Activated gamma-delta T cell treated with Interleukin-2 at 50 U/mL for 16 hours (primary cell): ENCODE measurements around the gene DBNDD2.

Experiments
- DNase-seq: peaks from one replicate; pipeline ENCODE4 v3.0.0-alpha.2; 2020

Gene DBNDD2

GRCh38 chr20:45387274-45387673 lies 20.8 kb upstream of the DBNDD2 start:
- DNase-seq, result no peak

GRCh38 chr20:45390931-45391330 lies 17.2 kb upstream of the DBNDD2 start:
- DNase-seq, result no peak

DNA sequence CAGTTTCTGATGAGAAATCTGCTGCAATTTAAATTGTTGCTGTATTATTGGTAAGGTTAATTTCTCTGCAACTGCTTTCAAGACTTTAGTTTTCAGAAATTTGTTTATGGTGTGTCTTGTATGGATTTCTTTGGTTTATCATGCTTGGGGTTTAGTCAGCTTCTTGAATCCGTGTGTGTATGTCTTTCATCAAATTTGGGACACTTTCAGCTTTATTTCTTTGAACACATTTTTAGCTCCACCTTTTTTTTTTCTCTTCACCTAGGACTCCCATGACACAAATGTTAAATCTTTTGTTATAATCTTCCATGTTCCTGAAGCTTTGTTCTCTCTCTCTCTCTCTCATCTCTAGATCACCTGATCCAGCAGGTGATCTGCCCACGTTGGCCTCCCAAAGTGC lies 16.5 kb upstream of the DBNDD2 start:
- no peak for DNase-seq

DNA sequence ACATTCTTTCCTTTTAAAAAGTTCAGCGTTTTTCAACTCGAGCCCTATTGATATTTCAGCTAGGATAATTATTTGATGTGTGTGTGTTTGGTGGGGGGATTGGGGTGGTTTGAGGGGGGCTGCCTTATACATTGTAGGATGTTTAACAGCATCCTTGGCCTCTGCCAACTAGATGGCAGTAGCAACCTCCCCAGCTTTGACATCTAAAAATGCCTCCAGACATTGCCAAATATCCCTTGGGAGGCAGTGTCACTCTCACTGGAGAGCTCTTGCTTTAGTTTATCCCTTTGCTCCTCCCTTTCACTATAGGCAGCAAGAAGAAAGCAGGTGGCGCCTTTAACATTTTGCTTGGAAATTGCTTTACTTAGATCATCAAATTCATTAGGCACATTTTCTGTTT lies 15.4 kb upstream of the DBNDD2 start:
- no peak for DNase-seq

- no peak for DNase-seq
Observed at GRCh38 chr20:45394221-45395113, 13.6 kb upstream of the DBNDD2 start.

GRCh38 chr20:45395114-45395415 lies 13.0 kb upstream of the DBNDD2 start:
- no peak for DNase-seq

GRCh38 chr20:45399018-45399417 lies 9.1 kb upstream of the DBNDD2 start:
- DNase-seq, result no peak

DNA sequence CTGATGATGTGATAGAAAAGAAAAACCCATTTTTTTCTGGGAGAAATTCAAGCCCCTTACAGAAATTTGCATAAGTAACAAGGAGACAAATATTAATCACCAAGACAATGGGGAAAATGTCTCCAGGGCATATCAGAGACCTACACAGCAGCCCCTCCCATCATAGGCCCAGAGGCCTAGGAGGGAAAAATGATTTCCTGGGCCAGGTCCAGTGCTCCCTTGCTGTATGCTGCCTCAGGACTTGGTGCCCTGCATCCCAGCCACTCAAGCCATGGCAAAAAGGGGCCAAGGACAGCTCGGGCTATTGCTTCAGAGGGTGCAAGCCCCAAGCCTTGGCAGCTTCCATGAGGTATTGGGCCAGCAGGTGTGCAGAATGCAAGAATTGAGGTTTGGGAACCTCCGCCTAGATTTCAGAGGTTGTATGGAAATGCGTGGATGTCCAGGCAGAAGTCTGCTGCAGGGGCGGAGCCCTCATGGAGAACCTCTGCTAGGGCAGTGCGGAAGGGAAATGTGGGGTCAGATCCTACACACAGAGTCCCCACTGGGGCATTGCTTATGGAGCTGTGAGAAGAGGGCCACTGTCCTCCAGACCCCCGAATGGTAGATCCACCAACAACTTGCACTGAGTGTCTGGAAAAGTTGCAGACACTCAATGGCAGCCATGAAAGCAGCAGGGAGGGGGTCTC lies 7.6 kb upstream of the DBNDD2 start:
- DNase-seq, result no peak

DNA sequence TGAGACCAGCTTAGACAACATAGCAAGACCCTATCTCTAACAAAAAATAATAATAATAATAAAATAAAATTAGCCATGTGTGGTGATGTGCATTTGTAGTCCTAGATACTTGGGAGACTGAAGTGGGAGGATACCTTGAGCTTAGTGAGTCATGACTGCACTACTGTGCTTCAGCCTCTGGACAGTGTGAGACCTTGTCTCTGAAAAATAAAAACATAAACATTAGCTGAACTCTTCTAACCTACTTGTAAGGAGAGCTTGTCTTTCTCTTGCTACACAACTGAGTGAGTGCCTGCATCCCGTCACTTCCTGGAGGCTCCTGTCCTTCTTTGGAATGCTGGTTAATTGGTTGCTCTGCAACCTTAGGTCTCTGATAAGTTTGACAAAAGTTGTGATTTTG lies 5.1 kb upstream of the DBNDD2 start:
- no peak for DNase-seq

GRCh38 chr20:45404438-45404837 lies 3.7 kb upstream of the DBNDD2 start:
- DNase-seq, result no peak

DNA sequence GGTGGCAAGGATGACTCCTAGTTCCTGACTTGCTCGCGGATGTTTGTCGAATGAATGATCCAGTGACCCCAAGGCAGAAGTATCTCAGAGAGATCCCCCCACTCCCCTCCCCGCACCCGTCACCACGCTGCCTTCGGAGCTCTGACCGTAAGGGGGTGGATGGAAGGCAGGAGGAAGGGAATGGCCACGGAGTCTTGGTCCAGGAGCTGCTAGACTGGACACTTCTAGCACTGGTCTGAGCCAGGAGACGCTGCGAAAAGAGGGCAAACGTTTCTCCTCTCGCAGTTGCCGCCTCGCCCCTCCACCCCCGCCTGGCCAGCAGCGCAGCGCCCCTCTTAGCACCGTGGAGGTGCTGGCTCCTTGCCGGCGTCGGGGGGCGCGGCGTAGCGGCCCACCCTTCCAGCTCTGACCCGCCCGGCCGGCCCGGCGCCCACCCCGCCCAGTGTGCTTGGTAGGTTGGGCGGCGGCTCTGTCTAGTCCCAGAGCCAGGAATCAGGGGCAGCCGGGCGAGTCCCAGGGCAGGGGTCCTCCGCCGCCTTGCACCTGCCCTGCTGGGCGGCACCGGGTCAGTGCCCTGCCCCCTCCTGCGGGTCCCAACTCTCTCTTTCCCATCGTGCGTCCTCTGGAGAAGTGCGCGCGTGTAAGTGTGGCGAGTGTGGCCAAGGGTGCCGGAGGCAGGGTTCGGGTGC lies 2.4 kb upstream of the DBNDD2 start:
- no peak for DNase-seq

- DNase-seq, result peak; percentile 33
Observed at GRCh38 chr20:45406260-45407066, 1.6 kb upstream of the DBNDD2 start.

GRCh38 chr20:45407067-45407745 lies 883 bp upstream of the DBNDD2 start:
- no peak for DNase-seq

GRCh38 chr20:45408646-45409213 lies 641 bp downstream of the DBNDD2 start:
- DNase-seq, result no peak

GRCh38 chr20:45409521-45410272 lies 1.6 kb downstream of the DBNDD2 start:
- DNase-seq, result no peak

DNA sequence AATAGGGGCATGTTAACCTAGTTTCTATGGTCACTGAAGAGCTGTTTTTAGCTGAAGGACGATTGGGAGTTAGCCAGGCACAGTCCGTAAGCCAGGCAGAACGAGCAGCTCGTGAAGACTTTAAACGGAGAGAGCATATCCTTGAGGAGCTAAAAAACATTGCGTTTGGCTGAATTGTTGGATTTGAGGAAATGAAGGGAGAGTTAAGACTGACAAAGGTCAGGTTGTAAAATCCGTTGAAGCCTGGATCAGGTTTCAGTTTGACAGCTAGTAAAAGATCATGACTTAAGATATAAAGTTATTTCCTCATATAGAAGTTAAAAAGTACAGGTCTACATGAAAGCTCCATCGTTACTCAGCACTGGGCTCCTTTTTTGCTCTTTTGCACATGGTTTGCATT lies 2.8 kb downstream of the DBNDD2 start:
- no peak for DNase-seq

GRCh38 chr20:45412653-45413052 lies 4.6 kb downstream of the DBNDD2 start:
- no peak for DNase-seq

- no peak for DNase-seq
Observed at GRCh38 chr20:45413479-45413878, 5.4 kb downstream of the DBNDD2 start.

- DNase-seq, result peak; percentile 86
Observed at GRCh38 chr20:45415822-45416637, 7.9 kb downstream of the DBNDD2 start, which contains the start of gene PIGT. Gene PIGT (plus strand): TSS chr20:45416141. CDS start chr20:45416157, 16 bp downstream.

DNA sequence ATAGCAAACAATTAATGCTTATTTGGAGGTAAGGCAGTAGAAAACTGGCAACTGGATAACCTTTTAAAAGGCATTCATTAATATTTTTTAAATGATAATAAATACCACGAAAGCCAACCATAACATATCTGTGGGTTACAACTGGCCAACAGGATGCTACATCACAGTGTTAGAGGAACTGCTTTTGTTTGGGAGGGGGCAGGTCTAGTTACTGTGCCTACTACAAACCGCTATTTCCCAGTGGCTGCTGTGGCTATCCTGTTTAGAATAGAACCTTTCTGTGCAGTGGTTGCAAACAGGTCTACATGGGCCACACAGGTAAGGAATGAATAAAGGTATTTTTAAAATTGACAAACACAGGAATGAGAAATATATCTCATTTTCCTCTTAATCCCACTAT lies 8.8 kb downstream of the DBNDD2 start:
- DNase-seq, result no peak
